HG03432 (cell line): Measurements from ENCODE around the gene NCAPH2.

Experiments used
- ATAC-seq: cut with Tn5 transposase; IDR thresholded peaks from one replicate; pipeline ENCODE4 v1.9.1; 2021; ENCODE audit warnings: mild to moderate bottlenecking, moderate library complexity; ENCODE audit not compliant: unreplicated experiment

NCAPH2 gene

GRCh38 chr22:50473855-50474671 lies 34.0 kb upstream of the NCAPH2 start:
- no peak for ATAC-seq

DNA sequence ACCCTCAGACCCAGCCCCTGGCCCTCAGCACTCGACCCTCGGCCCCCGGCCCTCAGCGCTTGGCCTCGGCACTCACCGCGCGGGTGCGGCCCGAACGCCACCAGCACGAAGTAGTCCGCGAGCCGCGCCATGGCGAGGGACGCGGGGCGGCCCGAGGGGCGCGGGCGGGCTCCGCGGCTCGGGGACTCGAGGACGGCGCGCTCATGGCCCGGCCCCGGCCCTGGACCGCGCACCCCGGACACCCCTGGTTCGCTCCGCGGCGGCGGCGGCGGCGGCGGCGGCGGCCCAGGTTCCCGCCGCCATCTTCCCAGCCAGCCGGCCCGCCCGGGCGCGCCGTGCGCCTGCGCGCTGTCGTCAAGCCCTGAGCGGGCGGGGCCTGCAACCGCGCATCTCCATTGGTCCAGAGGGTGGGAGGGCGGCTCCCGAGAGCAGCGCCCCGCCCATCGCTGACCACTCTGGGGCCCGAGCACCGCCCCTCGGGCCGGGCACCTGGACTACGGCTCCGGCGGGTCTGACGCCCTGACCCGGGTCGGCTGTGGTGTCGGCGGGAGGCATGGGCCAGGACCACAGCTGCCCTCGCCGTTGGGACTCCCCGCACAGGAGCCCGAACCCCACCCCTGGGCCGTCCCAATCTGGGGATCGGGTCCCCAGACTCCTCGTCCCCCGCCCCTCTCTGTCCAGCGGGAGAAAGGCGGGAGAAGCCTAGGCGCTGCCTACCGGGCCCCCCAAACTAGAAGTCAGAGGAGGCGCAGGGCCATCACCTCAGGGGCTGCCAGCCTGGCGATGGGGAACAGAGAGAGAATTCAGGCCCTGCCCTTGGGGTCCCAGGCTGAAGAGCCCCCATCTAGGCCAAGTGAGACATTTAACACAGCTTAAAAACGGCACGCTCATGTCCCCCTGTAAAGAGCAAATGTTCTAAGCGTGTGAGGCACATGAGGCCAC lies 33.0 kb upstream of the NCAPH2 start, which contains the start of gene SBF1:
Gene SBF1 (minus strand): TSS at position 326 of the 942 bp plus-strand sequence. CDS start 195 bp downstream, at position 131.
- peak; percentile 71 for ATAC-seq

DNA sequence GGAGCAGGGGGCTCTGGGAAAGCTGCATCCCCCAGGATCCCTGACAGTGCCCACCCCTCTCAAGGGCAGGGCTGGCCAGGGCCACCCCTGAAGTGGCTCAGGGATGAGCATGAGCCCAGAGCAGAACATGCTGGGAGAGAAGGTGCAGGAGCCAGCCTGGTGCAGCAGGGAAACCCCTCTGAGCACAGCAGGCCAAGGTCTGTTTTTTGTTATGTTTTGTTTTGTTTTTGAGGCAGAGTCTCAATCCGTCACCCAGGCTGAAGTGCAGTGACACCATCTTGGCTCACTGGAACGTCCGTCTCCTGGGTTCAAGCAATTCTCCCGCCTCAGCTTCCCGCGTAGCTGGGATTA lies 32.4 kb upstream of the NCAPH2 start:
- ATAC-seq, result no peak

- no peak for ATAC-seq
Measured at GRCh38 chr22:50476868-50477267, 31.2 kb upstream of the NCAPH2 start.

GRCh38 chr22:50477923-50478322 lies 30.1 kb upstream of the NCAPH2 start:
- no peak for ATAC-seq

GRCh38 chr22:50479721-50480120 lies 28.3 kb upstream of the NCAPH2 start:
- no peak for ATAC-seq

GRCh38 chr22:50481045-50481439 lies 27.0 kb upstream of the NCAPH2 start:
- ATAC-seq, result no peak

DNA sequence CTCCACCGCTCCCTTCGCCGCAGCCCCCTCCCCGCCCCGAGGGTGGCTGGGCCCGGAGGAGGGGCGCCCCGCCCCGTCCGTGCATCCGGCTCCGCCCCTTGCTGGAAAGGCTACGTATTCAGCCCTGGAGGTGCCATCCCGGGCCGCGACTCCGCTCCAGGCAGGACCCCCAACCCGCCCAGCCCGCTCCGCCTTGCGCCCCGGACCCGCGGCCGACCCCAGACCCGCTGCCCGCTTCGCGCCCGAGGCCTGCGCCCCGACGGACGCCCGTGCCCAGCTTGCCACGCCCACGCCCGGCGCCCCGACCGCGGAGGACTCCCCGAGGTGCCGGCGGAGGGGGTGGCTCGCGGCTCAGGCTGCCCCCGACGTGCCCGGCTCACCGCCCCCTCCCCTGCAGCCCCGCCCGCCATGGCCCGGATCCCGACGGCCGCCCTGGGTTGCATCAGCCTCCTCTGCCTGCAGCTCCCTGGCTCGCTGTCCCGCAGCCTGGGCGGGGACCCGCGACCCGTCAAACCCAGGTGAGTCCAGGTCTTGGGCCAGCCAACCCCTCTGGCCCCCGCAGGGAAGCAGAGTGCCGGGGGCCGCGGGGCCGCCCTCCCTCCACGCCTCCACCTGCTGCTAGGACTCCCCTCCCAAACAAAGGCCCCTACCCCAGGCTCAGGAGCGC lies 26.5 kb upstream of the NCAPH2 start, which contains the start of gene ADM2:
Gene ADM2 (plus strand): TSS at position 104 of the 667 bp plus-strand sequence. CDS start 305 bp downstream, at position 409.
- no peak for ATAC-seq

- no peak for ATAC-seq
Measured at GRCh38 chr22:50482107-50483074, 25.6 kb upstream of the NCAPH2 start.

GRCh38 chr22:50483106-50483505 lies 24.9 kb upstream of the NCAPH2 start:
- no peak for ATAC-seq

DNA sequence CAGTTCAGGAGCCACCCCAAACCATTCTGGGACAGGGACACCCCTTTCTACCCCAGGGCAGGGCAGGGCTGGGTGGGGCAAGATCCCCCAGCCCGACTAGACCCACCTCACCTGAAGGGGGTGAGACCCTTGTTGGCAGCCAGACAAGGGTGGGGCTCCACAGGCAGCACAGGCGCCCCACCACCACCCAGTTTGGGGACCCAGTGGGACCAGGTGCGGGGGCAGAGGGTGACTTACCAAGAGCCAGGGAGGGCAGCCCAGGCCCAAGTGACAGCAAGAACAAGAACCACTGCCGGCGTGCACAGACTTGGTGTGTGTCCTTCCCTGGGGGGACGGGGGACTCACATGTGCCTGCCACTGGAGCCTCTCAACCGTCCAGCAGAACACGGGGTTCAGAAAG lies 24.5 kb upstream of the NCAPH2 start:
- ATAC-seq, result no peak

DNA sequence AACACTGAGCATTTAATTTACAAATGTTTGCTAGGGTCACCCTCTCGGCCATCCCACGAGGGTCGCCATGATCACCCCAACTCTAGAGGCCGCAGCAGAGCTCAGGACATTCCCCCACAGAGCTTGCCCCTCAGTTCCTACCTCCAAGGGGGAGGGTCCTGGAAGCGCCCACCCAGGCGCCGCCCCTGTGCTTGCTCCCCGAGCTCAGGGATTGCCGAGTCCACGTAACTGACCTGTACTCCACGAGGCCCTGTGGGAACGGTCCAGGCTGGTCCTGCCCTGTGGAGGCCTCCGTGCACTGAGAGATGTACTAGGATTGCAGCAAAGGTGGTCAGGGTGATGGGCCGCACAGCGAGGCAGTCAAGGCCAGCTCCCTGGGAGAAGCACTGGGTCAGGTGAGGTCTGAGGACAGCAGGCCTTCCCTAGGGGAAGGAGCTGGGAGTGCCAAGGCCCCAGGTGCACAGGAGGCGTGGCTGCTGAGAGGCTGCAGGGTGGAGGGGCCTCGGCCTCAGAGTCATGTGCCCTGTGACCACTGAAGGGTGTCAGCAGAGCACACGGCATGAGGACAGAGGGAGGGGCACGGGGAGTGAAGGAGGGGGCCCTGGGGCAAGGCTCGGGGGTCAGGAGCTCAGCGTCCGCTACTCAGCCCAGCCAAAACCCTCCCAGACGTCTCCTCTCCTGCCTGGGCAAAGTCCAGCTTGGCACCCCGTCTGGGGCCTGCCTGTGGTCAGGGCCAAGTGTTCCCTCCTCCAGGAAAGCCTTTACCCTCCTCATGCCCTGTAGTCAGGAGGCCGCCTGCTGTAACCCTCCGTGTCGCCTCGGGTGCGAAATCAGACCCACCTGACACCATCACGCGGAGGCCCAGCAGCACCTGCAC lies 23.8 kb upstream of the NCAPH2 start:
- no peak for ATAC-seq

GRCh38 chr22:50485221-50486131 lies 22.5 kb upstream of the NCAPH2 start:
- ATAC-seq, result no peak

DNA sequence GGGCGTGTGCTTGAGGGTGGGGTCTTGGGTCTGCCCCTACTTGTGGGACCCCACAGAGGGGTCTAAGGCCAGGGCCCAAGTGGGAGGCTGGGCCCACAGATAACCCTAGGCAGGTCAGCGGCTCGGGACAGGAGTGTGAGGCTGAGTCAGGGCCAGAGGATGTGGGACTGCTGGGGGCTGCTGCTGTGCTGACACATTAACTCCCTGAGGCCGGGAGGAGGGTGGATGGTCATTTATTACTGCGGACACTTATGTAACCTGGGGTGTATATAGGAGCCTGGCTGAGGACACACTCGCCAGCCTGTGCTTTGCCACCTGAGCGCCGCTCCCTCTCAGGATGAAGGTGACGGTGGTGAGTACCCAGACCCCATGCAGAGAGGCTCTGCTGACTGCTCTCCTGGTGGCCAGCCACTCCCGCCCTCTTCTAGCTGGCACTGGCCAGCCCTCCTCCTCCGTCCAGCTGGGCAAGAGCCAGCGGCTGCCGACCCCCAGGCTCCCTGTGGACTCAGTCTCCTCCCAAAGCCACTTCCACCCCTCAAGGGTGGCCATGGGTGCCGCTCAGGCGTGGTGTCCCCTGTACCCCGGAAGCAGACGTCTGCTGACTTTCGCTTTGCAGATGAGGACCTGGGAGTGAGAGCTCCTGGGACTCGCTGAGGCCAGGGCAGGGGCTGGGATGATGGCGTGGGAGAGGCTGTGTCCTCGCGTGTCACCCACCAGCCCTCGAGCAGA lies 21.3 kb upstream of the NCAPH2 start, which contains the start of gene MIOX:
Gene MIOX (plus strand): TSS at position 299 of the 729 bp plus-strand sequence. CDS start 39 bp downstream, at position 338.
- ATAC-seq, result no peak

DNA sequence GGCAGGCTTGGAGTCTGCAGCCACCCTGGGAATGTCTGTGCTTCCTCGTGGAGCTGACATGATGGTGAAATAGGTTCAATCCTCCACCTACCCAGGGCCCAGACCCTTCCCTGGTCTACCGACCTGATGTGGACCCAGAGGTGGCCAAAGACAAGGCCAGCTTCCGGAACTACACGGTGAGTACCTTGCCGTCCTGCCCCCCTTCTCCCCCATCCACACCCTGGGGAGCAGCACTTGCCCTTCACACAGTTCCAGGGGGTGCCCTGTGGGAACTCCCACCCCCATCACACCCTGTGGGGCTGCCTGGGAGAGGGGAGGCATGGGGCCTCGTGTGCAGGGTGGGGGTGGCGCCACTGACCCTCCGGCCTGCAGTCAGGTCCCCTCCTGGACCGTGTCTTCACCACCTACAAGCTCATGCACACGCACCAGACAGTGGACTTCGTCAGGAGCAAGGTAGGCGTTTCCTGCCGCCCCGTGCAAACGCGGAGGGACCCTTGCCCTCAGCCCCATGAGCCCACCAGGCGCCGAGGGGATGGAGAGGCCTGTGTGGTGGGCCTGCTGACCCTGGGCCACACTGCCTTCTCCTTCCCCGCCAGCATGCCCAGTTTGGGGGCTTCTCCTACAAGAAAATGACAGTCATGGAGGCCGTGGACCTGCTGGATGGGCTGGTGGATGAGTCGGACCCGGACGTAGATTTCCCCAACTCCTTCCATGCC lies 20.6 kb upstream of the NCAPH2 start:
- no peak for ATAC-seq

GRCh38 chr22:50488006-50488677 lies 19.9 kb upstream of the NCAPH2 start:
- no peak for ATAC-seq
